ENCODE results near the gene TM9SF2.

The TM9SF2 gene

DNA sequence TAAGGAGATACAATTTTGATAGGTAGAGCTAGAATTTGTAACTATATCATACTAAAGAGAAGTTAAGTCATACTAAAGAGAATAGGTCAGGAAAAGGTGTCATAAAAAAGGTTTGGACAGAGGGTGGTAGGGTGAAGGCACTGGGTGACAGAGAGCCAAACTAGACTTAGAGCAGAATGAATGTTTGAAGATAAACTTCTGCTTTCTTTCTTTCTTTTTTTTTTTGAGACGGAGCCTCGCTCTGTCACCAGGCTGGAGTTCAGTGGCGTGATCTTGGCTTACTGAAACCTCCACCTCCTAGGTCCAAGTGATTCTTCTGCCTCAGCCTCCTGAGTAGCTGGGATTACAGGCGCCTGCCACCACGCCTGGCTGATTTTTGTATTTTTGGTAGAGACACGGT is 44.1 kb downstream of the TM9SF2 start:
- CTCF ChIA-PET = interaction anchor here (0.7 kb wide), 1 partner anchor 12 kb away, joined by 8 read pairs; no protein-coding TSS in a partner anchor
- Histone ChIP-seq H3K9me3 (ENCODE audit: control insufficient read depth, insufficient read depth, low read depth, low read length) (no peaks in the 10 kb centered on the region), H3K36me3 (ENCODE audit: control insufficient read depth in 2 of 2, insufficient read depth in 1 of 2, low read length in 2 of 2) (peaks cover 0 to 78% of the 10 kb centered on the region in 2 experiments; a peak in 2 of 3 replicates), H3K27ac (ENCODE audit: extremely low read depth, low read depth, low read length) (no peak overlapping the region), H3K4me1 (ENCODE audit: control insufficient read depth, insufficient read depth, low read length) (no peaks in the 10 kb centered on the region), H3K4me3 (ENCODE audit: low read depth, low read length) (no peak overlapping the region)
- TF ChIP-seq HOXD13 (CRISPR knock-in tag; IDR thresholded peaks at IDR 0.05; ENCODE audit: borderline replicate concordance) = no peak
- no peak for TF ChIP-seq ZNF548 (tag by site-specific recombination; IDR thresholded peaks at IDR 0.05)
- TF ChIP-seq ZNF324 (tag by site-specific recombination; IDR thresholded peaks at IDR 0.05) = no peak
- no peak for TF ChIP-seq ZNF335 (tag by site-specific recombination; conservative IDR thresholded peaks at IDR 0.05)
- TF ChIP-seq ZNF394 (tag by site-specific recombination; IDR thresholded peaks at IDR 0.05; ENCODE audit: borderline replicate concordance) = no peak
- TF ChIP-seq ZNF555 (tag by site-specific recombination; conservative IDR thresholded peaks at IDR 0.05) = no peak
- TF ChIP-seq ZNF654 (tag by site-specific recombination; IDR thresholded peaks at IDR 0.05; ENCODE audit: low read depth) = no peak
- TF ChIP-seq, protein P1, sequence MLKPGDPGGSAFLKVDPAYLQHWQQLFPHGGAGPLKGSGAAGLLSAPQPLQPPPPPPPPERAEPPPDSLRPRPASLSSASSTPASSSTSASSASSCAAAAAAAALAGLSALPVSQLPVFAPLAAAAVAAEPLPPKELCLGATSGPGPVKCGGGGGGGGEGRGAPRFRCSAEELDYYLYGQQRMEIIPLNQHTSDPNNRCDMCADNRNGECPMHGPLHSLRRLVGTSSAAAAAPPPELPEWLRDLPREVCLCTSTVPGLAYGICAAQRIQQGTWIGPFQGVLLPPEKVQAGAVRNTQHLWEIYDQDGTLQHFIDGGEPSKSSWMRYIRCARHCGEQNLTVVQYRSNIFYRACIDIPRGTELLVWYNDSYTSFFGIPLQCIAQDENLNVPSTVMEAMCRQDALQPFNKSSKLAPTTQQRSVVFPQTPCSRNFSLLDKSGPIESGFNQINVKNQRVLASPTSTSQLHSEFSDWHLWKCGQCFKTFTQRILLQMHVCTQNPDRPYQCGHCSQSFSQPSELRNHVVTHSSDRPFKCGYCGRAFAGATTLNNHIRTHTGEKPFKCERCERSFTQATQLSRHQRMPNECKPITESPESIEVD (tag by site-specific recombination; IDR thresholded peaks at IDR 0.05) = no peak
- TF ChIP-seq, protein P2, sequence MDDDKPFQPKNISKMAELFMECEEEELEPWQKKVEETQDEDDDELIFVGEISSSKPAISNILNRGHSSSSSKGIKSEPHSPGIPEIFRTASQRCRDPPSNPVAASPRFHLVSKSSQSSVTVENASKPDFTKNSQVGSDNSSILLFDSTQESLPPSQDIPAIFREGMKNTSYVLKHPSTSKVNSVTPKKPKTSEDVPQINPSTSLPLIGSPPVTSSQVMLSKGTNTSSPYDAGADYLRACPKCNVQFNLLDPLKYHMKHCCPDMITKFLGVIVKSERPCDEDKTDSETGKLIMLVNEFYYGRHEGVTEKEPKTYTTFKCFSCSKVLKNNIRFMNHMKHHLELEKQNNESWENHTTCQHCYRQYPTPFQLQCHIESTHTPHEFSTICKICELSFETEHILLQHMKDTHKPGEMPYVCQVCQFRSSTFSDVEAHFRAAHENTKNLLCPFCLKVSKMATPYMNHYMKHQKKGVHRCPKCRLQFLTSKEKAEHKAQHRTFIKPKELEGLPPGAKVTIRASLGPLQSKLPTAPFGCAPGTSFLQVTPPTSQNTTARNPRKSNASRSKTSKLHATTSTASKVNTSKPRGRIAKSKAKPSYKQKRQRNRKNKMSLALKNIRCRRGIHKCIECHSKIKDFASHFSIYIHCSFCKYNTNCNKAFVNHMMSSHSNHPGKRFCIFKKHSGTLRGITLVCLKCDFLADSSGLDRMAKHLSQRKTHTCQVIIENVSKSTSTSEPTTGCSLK (tag by site-specific recombination; IDR thresholded peaks at IDR 0.05) = no peak
- TF ChIP-seq BCL11B (tag by site-specific recombination; IDR thresholded peaks at IDR 0.05; ENCODE audit: low read depth) = no peak
- TF ChIP-seq ZNF747 (tag by site-specific recombination; IDR thresholded peaks at IDR 0.05) = no peak
- no peak for TF ChIP-seq ZNF544 (tag by site-specific recombination; IDR thresholded peaks at IDR 0.05)
- POLR2A ChIA-PET = no interaction called here

DNA sequence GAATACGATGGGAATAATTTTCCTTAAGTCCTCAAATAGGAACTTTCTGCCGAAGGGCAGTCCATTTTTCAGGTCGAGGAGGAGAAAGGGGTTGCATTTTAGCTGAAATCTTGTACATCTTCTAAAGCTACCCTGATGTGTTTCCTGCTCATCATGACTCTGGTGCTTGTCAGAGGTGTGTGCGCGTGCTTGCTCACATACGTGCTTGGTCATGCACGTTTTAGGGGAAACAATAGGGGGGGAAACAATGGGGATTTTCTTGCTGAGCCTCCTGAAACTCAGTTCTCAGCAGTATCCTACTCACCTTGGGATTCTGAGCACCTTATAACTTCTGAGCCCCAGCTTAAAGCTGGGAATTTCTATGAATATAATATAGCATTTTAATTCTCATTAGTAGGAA is 44.7 kb downstream of the TM9SF2 start:
- Histone ChIP-seq H3K36me3 (ENCODE audit: control insufficient read depth in 2 of 2, insufficient read depth in 1 of 2, low read length in 2 of 2) (peaks cover 0 to 80% of the 10 kb centered on the region in 2 experiments; a peak in 2 of 3 replicates), H3K4me3 (ENCODE audit: low read depth, low read length) (no peak overlapping the region), H3K27ac (ENCODE audit: extremely low read depth, low read depth, low read length) (no peak overlapping the region), H3K9me3 (ENCODE audit: control insufficient read depth, insufficient read depth, low read depth, low read length) (no peaks in the 10 kb centered on the region), H3K4me1 (ENCODE audit: control insufficient read depth, insufficient read depth, low read length) (no peaks in the 10 kb centered on the region)
- CTCF ChIA-PET = no interaction called here
- POLR2A ChIA-PET = no interaction called here
- TF ChIP-seq ZNF514 (tag by site-specific recombination; IDR thresholded peaks at IDR 0.05) = no peak
- TF ChIP-seq, protein P3, sequence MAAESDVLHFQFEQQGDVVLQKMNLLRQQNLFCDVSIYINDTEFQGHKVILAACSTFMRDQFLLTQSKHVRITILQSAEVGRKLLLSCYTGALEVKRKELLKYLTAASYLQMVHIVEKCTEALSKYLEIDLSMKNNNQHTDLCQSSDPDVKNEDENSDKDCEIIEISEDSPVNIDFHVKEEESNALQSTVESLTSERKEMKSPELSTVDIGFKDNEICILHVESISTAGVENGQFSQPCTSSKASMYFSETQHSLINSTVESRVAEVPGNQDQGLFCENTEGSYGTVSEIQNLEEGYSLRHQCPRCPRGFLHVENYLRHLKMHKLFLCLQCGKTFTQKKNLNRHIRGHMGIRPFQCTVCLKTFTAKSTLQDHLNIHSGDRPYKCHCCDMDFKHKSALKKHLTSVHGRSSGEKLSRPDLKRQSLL (tag by site-specific recombination; IDR thresholded peaks at IDR 0.05) = no peak
- TF ChIP-seq ZNF654 (tag by site-specific recombination; IDR thresholded peaks at IDR 0.05; ENCODE audit: low read depth) = no peak
- TF ChIP-seq ZNF132 (tag by site-specific recombination; IDR thresholded peaks at IDR 0.05; ENCODE audit: borderline replicate concordance) = no peak
- no peak for TF ChIP-seq GLI2 (tag by site-specific recombination; IDR thresholded peaks at IDR 0.05; ENCODE audit: borderline replicate concordance, low read depth)
- TF ChIP-seq, protein P4, sequence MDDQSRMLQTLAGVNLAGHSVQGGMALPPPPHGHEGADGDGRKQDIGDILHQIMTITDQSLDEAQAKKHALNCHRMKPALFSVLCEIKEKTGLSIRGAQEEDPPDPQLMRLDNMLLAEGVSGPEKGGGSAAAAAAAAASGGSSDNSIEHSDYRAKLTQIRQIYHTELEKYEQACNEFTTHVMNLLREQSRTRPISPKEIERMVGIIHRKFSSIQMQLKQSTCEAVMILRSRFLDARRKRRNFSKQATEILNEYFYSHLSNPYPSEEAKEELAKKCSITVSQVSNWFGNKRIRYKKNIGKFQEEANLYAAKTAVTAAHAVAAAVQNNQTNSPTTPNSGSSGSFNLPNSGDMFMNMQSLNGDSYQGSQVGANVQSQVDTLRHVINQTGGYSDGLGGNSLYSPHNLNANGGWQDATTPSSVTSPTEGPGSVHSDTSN (CRISPR knock-in tag; IDR thresholded peaks at IDR 0.05) = no peak
- TF ChIP-seq, protein P5, sequence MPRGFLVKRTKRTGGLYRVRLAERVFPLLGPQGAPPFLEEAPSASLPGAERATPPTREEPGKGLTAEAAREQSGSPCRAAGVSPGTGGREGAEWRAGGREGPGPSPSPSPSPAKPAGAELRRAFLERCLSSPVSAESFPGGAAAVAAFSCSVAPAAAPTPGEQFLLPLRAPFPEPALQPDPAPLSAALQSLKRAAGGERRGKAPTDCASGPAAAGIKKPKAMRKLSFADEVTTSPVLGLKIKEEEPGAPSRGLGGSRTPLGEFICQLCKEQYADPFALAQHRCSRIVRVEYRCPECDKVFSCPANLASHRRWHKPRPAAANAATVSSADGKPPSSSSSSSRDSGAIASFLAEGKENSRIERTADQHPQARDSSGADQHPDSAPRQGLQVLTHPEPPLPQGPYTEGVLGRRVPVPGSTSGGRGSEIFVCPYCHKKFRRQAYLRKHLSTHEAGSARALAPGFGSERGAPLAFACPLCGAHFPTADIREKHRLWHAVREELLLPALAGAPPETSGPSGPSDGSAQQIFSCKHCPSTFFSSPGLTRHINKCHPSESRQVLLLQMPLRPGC (tag by site-specific recombination; IDR thresholded peaks at IDR 0.05) = no peak
- no peak for TF ChIP-seq BCL11B (tag by site-specific recombination; IDR thresholded peaks at IDR 0.05; ENCODE audit: low read depth)
- TF ChIP-seq ZNF658 (tag by site-specific recombination; IDR thresholded peaks at IDR 0.05) = no peak
- no peak for TF ChIP-seq SALL2 (tag by site-specific recombination; IDR thresholded peaks at IDR 0.05; ENCODE audit: borderline replicate concordance)
- no peak for TF ChIP-seq ZNF155 (tag by site-specific recombination; IDR thresholded peaks at IDR 0.05)
